Measurements from ENCODE around the gene SSX4.
"Not testable (repeated sequence)": the region's sequence is repeated elsewhere in the genome, so short reads cannot be mapped to it uniquely, and the experiment has no call there.

Gene SSX4, protein sequence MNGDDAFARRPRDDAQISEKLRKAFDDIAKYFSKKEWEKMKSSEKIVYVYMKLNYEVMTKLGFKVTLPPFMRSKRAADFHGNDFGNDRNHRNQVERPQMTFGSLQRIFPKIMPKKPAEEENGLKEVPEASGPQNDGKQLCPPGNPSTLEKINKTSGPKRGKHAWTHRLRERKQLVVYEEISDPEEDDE
- total RNA-seq = 0 reads per million in 3 experiments

DNA sequence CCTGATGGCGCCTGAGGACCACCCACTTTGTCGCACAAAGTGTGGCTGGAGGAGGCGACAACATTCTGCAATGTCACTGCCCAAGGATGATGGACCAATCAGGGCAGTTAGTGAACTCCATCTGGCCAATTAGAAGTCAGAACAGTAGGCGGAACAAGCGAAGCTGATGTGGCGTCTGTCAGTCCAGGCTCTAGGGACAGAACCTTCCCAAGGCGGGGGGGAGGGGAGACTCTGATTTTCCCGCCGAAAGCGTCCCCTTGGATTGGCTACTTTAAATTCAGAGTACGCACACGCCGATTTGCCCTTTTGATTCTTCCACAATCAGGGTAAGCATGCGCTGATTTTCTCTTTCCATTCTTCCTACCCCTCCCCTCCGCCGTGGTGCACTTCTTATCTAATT lies at the start of gene SSX4:
SSX4 (plus strand) TSS at position 301 of the 400 bp plus-strand sequence. CDS start 515 bp downstream, outside the sequence.
- DNase-seq = not testable (repeated sequence)

DNA sequence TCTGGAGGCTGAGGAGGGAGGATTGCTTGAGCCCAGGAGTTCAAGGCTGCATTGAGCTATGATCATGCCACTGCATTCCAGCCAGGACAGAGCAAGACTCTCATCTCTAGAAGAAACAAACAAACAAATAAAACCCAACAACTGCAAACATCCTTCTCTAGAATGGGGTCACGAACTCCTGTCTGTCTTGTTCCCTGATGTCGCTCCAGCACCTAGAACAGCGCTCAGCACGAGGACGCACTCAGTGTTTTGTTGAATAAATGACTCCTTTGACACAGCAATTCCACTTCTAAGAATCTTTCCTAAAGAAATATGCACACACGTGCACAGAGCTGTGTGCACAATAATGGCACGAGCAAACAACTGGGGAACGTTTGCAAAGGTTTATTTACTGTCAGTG lies 37.3 kb upstream of the SSX4 start:
- not testable (repeated sequence) for DNase-seq

DNA sequence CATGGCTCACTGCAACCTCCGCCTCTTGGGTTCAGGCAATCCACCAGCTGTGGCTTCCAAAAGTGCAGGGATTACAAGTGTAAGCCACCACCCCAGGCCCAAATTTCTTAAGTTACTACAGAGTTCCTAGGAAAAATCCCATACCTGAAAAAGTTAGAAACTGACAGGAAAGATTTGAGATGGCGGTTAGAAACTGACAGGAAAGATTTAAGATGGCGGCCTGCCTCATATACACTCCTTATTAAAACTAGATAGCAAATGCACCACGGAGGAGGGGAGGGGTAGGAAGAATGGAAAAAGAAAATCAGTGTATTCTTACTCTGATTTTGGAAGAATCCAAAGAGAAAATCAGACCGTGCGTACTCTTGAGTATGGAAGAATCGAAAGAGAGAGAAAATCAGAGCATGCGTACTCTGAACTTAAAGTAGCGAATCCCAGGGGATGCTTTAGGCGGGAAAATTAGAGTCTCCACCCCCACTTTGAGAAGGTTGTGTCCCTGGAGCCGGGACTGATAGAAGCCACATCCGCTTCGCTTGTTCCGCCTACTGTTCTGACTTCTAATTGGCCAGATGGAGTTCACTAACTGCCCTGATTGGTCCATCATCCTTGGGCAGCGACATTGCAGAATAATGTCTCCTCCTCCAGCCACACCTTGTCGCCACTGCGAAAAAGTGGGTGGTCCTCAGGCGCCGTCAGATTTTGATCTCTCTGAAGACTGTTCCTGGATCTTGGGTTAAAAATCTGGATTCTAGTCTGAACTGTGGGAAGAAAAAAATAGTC lies 26.8 kb upstream of the SSX4 start, which contains the start of gene SSX3:
SSX3 (minus strand) TSS at position 389 of the 780 bp plus-strand sequence. CDS start 1,454 bp downstream, outside the sequence.
- DNase-seq = not testable (repeated sequence)

DNA sequence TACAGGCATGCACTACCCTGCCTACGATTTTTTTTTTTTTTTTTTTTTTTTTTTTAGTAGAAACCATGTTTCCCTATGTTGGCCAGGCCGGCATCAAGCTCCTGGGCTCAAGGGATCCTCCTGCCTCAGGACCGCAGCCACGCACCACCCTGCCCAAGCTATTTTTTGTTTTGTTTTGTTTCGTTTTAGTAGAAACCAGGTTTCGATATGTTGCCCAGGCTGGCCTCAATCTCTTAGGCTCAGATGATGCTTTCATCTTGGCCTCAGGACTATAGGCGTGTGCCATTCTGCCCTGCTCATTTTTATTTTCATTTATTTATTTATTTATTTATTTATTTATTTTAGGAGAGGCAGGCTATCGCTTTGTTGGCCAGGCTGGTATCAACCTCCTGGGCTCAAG lies 25.7 kb upstream of the SSX4 start:
- no peak for DNase-seq

DNA sequence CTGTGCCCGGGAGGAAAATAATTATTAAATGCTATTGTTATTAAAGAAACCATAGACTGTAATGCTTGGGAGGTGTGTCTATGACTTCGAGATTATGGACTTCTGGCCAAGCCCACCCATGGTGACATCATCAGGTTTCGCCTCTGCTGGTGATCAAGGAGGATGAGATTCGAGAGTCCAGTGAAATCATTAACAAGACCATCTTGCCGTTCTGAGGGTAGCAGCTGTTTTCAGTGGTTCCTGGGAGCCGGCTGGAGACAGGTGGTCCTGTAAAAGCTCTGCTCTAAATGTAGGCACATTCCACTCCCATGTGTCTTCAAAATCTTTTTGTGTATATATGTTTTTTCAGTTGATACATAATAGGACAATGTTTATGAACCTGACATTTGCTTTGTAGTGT lies 24.1 kb upstream of the SSX4 start:
- not testable (repeated sequence) for DNase-seq

DNA sequence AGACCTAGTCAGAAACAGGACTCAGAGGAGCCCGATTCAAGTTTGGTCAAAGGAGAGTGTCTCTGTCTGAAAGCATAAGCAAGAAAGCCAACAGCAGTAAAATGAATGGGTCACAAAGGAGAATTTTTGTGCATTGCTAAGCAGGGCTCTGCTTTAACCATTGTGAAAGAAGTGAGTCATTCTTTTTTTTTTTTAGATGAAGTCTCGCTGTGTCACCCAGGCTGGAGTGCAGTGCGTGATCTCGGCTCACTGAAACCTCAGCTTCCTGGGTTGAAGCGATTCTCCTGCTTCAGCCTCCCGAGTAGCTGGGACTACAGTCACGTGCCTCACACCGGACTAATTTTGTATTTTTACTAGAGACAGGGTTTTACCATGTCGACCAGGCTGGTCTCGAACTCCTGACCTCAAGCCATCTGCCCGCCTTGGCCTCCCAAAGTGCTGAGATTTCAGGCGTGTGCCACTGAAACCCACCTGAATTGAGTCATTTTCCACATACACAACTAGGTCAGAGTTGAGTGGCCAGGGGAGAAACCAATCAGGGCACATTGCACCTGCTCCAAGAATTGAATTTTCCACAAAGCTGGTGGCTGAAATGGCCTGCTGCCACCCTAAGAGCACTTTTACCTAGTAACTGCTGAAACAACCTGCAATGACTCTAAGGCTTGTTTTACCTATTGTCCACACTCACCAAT lies 15.5 kb upstream of the SSX4 start:
- DNase-seq = not testable (repeated sequence)

DNA sequence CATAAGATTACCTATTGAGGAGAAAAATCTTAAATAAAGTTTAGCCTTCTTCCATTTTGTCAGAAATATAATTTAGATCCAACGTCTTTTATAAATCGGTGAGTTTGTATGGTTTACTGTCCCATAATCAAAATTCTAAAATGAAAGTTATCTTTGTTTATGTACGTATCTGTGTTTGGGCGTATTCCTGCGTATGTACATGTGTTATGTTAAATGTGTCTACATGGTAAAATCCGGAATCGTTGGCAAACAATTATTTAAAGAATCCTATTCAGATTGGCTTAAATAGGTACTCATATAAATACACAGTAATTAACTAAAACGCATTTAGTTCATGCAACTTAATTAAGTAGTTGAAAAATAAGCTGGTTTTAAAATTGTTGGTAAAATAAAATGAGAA lies 12.9 kb upstream of the SSX4 start:
- DNase-seq = not testable (repeated sequence)

DNA sequence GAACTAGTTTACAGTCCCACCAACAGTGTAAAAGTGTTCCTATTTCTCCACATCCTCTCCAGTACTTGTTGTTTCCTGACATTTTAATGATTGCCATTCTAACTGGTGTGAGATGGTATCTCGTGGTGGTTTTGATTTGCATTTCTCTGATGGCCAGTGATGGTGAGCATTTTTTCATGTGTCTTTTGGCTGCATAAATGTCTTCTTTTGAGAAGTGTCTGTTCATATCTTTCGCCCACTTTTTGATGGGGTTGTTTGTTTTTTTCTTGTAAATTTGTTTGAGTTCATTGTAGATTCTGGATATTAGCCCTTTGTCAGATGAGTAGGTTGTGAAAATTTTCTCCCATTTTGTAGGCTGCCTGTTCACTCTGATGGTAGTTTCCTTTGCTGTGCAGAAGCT lies 13.6 kb downstream of the SSX4 start:
- not testable (repeated sequence) for DNase-seq

DNA sequence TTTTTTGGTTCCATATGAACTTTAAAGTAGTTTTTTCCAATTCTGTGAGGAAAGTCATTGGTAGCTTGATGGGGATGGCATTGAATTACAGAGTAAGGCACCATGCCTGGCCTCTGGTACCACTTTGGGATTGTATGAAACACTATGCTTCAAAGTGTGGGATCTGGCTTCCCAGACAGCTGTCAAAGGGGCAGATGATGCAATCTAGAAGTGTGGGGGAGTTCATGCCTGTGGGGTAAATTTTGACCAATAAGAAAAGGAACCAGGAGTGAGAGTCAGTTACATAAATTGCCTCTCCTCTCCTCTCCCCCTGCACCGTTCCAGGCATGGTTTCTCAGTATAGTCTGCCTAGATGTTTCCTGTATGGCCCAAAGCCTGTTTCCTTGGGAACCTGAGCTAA lies 14.5 kb downstream of the SSX4 start:
- DNase-seq = not testable (repeated sequence)

DNA sequence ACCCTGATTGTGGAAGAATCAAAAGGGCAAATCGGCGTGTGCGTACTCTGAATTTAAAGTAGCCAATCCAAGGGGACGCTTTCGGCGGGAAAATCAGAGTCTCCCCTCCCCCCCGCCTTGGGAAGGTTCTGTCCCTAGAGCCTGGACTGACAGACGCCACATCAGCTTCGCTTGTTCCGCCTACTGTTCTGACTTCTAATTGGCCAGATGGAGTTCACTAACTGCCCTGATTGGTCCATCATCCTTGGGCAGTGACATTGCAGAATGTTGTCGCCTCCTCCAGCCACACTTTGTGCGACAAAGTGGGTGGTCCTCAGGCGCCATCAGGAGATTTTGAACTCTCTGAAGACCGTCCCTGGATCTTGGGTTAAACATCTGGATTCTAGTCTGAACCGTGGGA lies 28.5 kb downstream of the SSX4 start, which contains the start of gene SSX4B:
SSX4B (minus strand) TSS at position 101 of the 400 bp plus-strand sequence. CDS start 588 bp downstream, outside the sequence.
- DNase-seq = not testable (repeated sequence)

DNA sequence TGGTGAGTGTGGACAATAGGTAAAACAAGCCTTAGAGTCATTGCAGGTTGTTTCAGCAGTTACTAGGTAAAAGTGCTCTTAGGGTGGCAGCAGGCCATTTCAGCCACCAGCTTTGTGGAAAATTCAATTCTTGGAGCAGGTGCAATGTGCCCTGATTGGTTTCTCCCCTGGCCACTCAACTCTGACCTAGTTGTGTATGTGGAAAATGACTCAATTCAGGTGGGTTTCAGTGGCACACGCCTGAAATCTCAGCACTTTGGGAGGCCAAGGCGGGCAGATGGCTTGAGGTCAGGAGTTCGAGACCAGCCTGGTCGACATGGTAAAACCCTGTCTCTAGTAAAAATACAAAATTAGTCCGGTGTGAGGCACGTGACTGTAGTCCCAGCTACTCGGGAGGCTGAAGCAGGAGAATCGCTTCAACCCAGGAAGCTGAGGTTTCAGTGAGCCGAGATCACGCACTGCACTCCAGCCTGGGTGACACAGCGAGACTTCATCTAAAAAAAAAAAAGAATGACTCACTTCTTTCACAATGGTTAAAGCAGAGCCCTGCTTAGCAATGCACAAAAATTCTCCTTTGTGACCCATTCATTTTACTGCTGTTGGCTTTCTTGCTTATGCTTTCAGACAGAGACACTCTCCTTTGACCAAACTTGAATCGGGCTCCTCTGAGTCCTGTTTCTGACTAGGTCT lies 43.8 kb downstream of the SSX4 start:
- not testable (repeated sequence) for DNase-seq

DNA sequence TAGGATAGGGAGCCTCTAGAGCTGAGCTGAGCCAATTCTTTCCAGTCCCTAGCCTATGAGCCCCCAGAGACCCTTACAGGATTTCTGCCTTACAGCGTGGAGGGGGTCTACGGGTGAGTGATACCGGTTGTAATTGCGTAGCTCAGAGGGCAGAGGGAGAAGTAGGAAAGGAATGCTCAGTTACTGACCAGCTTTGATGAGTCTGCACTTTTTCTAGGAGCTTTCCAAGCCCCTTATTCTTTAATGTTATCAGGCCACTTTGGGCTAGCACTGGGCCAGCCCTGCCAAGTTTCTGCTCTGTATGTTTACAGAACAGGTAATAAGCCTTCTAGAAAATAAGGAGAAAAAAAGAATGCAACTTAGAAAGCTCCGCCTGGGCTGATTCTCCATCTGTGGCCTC lies 46.3 kb downstream of the SSX4 start:
- not testable (repeated sequence) for DNase-seq

DNA sequence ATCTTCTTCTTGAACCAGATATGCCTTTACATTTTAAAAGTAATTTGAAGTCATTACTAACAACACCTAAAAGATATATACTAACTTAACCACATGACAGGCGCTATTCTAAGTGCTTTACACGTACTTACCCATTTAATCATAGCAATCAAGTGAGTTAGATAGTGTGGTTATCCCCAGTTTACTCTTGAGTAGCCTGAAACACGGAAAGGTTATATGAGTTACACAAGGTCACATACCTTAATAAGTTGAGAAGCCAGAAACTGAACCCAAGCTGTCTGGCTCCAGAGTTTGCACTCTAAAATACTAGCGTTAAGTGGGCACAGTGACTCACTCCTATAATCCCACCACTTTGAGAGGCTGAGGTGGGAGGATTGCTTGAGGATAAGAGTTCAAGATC lies 46.8 kb downstream of the SSX4 start:
- not testable (repeated sequence) for DNase-seq

DNA sequence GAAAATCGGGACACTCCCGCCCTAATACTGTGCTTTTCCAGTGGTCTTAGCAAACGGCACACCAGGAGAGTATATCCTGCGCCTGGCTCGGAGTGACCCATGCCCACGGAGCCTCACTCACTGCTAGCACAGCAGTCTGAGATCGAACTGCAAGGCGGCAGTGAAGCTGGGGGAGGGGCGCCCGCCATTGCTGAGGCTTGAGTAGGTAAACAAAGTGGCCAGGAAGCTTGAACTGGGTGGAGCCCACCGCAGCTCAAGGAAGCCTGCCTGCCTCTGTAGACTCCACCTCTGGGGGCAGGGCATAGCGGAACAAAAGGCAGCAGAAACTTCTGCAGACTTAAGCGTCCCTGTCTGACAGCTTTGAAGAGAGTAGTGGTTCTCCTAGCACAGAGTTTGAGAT lies 50.4 kb downstream of the SSX4 start:
- peak; percentile 12 for DNase-seq
